ENCODE results near the gene MRPL58.

Gene MRPL58

DNA sequence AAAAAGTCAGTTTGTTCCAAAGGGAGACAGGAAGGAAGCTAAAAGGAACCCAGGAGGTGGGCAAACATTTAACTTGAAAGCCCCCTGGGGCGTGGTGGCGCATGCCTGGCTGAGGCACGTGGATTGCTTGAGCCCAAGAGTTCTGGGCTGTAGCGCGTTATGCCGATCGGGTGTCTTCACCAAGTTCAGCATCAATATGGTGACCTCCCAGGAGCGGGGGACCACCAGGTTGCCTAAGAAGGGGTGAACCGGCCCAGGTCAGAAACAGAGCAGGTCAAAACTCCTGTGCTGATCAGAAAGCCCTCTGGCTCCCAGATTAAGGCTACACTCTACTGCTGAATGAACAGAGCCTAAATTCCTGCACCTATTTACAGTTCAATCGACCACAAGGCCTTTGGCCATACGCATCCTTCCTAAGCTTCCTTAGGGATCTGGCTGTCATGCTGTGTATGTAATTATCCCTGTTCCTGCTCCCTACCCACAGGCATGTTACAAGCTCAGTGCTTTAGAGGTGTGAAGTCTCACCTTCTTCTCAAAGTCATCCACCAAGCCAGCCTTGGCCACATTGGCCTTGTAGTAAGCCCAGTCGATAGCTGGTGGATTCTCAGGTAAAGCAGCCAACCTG is 29.3 kb downstream of the MRPL58 start:
- no peak for TF ChIP-seq CTCF (IDR thresholded peaks at IDR 0.05)

DNA sequence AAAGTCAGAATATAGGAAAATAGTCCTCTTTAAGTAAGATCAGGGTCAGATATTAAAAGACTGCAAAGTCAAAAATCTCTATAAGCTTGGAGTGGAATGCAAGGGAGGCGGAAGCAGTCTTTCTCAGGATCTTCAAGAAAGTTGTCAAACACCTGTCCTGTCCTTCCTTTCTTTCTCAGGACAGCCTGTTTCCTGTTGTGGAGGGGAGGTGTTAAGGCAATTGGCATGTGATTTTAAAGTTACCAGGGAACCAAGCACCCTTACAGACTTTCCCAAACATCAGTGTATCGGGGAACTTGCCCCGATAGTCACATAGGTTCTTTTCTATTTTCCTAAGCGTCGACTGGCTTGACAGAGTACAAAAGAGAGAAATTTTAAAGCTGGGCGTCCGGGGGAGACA is 32.2 kb downstream of the MRPL58 start:
- TF ChIP-seq CTCF (IDR thresholded peaks at IDR 0.05): no peak

DNA sequence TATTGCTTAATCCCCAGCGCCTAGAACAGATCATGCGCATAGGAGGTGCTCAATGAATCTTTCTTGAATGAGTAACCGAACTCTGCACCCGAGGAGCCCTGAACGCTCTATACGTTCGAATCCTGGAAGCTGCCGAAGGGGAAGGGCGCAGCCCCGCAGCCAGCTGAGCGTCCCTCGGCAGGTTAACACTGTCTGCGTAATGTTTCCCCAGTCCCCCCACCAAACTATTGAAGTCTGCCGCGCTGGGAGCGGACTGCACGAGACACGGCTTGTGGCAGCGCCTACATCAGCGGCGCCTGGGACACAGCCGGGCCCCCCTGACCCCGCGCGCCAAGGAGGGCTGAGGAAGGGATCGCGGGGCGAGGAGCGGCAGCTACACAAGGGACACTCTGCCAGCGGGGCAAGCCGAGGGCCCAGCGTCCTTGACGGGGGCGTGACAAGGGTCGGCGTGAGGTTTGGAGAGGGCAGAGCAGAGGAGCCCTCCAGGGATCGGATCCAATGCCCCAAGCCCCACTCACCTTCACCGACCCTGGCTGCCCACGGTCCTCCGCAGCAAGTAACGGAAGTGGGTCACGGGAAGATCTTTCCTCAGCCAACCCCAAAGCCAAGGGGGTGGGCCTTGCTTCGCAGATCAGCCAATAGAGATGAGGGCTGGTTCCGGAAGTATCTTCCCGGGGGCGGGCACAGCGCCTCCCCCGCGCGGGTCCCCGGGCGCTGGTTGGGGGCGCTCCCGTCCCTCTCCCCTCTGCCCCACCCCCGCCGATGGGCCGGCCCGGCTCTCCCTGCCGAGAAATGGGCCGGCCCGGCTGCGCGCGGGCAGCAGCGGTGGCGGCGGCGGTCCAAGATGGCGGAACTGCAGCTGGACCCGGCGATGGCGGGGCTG is 34.2 kb downstream of the MRPL58 start, which contains the start of the genes ATP5PD and KCTD2:
Gene ATP5PD (minus strand): TSS at position 563 of the 883 bp plus-strand sequence. CDS start 4,319 bp downstream, outside the sequence.
Gene KCTD2 (plus strand): TSS at position 819 of the 883 bp plus-strand sequence. CDS start 26 bp downstream, at position 845.
- TF ChIP-seq CTCF (IDR thresholded peaks at IDR 0.05): no peak

GRCh38 chr17:75047398-75048098 is 35.1 kb downstream of the MRPL58 start:
- TF ChIP-seq CTCF (IDR thresholded peaks at IDR 0.05): no peak

- TF ChIP-seq CTCF (IDR thresholded peaks at IDR 0.05): no peak
These were observed 35.9 kb downstream of the MRPL58 start for GRCh38 chr17:75048249-75048878.

- TF ChIP-seq CTCF (IDR thresholded peaks at IDR 0.05): no peak
These were observed 36.6 kb downstream of the MRPL58 start for GRCh38 chr17:75049057-75049456.

DNA sequence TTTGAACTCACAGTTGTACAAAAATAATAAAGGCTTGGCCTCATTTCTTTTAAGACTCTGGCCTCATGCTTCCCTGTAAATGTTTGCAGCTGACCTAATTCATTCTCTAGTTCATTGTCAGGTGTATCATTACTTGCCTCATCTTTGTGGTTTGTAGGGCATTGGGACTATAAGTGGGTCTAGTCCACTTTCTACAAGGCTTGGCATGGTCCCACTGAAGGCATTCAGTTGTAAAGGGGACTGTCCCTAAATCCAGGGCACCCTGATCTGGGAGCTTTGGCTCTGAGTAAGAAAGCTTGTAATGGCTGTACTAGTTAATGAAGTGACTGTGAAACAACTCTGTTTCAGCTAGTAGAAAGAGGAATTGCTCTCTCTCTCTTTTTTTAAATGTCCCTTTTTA is 37.2 kb downstream of the MRPL58 start:
- TF ChIP-seq CTCF (IDR thresholded peaks at IDR 0.05): no peak
